Fibroblast of upper back skin (primary cell): ENCODE data around the gene USP48.
"Not testable (repeated sequence)": the region's sequence is repeated elsewhere in the genome, so short reads cannot be mapped to it uniquely, and the experiment has no call there.

Experiments used
- DNase-seq: peaks from one replicate; pipeline ENCODE4 v3.0.0-alpha.2; 2013

USP48 gene

DNA sequence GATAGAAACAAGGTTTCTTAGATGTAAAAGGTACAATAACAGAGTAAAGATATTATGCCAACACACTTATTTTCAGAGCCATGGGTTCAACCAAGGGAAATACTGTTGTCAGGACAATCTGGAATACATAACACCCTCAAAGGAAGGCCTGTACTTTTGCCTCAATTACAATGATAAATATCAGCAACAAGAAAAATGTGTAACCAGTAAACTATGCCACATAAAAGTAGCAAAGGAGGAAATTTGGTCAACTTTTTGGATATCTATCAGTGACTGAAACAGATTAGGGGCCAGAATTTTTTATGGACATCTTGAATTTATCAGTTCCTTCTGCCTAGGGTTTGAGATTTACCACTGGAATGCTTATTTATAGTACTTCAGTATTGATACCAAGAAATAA, 89.2 kb downstream of the USP48 start:
- DNase-seq, result no peak

DNA sequence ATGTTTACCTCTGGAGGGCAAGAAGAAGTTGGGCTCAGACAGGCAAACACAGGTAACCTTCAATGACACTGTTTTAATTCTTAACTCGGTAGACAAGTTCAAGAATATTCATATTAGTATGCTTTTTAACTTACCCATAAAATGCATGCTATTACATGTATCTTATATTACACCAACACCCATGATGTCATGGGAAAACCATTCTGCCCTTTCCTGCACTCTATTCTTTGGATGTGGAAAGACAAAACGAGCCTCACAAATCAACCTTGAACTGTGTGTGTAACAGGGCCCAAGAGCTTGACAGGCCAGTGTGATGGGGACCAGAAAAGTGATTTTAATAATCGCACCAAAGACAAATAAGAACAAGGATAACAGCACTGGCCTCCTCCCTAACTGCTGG, 91.2 kb downstream of the USP48 start:
- DNase-seq, result no peak

DNA sequence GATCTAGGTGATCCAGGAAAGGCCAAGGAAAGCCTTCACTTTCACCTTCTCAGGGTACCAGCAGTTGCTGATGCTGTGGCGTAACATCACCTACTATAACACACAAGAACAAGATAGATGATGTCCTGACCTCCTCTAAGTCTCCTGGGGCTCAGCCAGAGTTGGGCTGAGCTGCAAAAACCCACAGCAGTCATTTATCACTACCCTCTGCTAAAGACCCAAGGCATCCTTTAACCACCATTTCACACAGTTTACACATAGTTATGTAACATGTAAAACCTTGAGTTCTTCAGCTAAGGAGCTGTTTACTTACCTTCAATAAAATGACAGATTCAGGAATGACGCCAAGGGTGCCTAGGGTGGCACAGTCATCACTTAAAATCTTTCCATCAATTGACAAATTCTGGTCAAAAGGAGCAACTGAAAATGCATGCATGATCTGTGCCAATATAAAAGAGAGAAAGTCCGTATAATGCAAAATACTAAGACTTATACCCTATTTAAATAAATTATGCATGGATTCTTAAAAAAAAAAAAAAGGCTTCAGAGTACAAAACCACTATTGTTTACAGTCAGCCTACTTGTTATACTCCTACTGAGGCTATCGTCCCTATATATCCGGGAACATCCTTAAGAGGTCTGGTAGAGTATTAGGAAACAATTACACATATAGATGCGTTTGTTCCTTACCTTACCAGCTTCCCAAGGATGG, 93.1 kb downstream of the USP48 start:
- DNase-seq, result no peak

DNA sequence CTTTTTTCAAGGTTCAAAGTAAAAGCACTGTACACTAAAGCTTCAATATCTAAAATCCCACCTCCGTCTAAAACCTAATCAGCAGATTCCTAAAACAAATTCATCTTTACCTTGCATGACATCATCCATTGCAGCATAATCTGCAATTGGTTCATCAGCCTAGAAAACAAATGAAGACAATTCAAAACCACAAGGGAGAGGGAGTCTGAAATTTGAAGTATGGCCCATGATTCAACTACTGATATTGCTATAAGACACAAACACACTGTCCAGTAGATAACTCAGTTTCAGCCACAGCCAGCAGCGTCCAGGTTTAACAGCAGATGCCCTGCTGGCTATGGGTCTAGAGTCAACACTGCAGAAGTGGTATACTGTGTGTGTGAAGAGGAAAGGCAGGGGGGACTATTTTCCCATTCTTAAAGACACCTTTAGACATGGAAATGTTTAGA, 95.8 kb downstream of the USP48 start:
- DNase-seq, result no peak

DNA sequence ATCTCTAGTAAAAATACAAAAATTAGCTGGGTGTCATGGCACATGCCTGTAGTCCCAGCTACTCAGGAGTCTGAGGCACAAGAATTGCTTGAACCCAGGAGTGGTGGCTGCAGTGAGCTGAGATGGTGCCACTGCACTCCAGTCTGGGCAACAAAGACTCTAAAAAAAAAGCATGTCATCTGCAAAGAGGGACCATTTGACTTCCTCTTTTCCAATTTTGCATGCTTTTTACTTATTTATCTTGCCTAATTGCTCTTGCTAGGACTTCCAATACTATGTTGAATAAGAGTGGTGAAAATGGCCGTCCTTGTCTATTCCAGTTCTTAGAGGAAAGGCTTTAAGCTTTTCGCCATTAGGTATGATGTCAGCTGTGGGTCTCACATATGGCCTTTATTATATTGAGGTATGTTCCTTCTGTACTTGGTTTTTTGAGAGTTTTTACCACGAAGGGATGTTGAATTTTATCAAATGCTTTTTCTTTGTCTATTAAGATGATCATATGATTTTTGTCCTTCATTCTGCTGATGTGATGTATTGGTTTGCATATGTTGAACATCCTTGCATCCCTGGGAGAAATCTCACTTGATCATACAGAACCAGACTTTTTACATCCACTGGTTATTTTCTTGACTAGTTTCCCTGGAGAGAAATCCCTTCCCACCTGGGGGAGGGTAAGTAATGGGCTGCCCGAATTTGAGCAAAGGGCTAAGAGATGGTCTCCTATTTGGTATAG, 96.8 kb downstream of the USP48 start:
- no peak for DNase-seq

DNA sequence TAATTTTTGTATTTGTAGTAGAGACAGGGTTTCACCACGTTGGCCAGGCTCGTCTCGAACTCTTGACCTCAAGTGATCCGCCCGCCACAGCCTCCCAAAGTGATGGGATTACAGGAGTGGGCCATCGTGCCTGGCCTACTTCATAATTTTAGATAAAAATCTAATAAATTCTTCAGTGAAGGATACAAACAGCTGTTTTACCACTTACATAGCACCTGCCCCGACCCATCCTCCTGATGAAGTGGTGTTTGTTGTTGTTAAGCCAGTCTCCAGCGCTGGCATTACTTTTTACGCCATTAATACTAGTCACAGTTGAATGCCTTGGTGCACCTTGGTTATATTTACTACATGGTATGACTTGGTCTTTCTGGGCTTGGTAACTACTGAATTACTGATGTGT, 101.5 kb downstream of the USP48 start:
- no peak for DNase-seq

DNA sequence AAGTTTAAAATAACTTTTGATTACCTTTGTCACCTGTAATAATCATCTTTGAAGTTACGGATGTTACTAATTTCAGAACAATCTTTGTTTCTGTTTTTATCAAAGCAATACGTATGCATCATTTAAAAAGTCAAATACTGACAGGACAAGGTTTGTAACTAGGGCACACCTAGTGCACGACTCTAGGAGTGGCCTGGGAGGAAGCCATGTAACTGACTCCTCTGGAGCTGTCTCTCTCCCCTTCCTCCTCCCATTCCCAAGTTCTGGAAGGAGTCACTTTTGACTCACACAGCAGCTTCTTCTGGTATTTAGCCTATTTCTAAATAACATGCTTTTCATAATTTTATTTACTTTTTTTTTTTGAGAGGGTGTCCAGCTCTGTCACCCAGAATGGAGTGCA, 102.0 kb downstream of the USP48 start:
- peak; percentile 37 for DNase-seq

DNA sequence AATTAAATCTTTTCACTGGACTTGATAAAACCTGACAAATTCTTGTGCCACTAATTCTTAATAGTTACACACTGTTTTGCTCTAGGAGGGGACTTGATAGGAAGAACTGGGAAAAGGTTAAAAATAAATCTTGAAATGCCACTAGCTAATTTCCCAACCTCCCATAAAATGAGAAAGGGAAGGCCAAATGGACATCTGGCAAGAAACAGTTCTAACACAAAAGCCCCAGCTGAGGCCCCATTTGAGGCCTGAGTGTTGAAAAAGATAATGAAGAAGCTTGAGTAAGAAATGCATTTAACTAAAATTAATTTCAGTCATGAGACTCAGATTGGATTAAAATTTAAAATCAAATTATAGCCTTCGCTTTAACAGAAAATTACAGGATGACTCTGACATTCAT, 102.6 kb downstream of the USP48 start:
- DNase-seq, result no peak

DNA sequence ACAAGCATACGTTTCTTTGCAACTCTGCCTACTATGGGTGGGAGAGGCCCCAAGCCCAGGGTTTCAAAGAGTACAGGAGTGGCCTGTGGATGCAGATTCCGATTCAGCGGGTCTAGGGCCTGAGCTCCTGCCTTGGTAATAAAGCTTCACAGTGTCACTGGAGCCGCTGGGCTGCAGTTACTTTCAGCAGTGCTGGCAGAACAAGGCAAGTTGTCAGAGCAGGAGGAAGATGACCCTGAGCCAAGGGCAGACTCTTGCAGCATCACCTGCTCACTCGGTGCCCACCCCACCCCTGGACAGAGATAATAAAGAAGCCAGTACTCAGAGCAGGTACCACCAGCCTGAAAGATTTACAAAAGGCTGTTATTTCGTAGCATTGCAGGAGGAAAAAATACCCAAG, 105.8 kb downstream of the USP48 start:
- DNase-seq, result no peak

DNA sequence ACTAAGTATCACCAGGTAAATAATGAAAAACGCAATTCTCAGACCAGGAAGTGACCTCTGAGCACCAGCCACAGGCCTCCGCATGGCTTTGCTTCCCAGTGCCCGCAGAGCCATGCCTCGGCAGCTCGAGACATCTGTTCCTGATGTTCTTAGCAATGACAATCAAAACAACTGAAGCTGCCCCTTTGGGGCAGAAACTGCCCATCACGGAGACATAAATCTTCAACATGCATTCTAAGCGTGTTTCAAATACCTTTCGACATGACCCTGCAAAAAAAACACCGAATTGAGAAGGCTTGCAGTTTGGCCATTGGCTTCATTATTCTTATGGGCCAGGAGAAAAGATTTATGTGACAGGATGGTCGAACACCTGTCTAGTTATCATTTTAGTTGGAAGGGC, 108.0 kb downstream of the USP48 start:
- DNase-seq, result peak; percentile 20

DNA sequence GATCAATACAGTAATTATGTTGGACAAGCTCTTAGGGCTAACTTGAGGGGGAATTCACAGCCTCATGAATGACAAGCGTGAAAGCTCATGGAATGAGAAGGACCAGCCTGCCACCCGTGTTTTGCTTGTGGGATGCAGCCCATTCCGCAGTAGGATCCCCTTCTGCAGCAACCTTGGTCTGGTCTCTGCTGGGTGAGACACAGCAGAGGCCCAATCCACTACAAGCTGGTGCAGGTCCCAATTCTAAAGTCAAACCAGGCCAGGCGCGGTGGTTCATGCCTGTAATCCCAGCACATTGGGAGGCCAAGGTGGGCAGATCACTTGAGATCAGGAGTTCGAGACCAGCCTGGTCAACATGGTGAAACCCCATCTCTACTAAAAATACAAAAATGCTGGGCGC, 109.1 kb downstream of the USP48 start:
- DNase-seq, result not testable (repeated sequence)

DNA sequence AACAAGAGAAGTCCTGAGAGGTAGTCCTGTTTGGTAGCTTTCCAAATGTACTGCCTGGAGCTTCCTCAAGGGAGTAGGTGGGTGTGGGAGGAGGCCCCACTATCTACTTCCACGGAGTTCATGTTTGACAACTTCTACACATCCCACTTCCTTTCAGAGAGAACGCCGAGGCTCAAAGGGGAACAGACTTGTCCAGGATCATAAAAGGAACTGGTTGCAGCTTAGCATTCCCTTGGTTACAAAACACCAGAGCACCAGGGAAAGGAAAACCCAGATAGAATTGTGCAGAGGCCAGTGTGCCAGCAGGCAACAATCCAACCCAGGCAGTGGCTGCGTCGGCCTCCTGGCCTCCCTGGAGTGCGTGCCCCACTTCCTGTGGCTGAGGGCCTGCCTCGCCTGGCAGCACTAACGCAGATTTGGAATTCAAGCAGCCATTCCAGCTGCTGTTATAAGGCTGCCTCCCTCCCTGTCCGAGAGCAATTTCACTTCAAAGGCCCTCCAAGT, 109.6 kb downstream of the USP48 start:
- DNase-seq, result peak; percentile 86

DNA sequence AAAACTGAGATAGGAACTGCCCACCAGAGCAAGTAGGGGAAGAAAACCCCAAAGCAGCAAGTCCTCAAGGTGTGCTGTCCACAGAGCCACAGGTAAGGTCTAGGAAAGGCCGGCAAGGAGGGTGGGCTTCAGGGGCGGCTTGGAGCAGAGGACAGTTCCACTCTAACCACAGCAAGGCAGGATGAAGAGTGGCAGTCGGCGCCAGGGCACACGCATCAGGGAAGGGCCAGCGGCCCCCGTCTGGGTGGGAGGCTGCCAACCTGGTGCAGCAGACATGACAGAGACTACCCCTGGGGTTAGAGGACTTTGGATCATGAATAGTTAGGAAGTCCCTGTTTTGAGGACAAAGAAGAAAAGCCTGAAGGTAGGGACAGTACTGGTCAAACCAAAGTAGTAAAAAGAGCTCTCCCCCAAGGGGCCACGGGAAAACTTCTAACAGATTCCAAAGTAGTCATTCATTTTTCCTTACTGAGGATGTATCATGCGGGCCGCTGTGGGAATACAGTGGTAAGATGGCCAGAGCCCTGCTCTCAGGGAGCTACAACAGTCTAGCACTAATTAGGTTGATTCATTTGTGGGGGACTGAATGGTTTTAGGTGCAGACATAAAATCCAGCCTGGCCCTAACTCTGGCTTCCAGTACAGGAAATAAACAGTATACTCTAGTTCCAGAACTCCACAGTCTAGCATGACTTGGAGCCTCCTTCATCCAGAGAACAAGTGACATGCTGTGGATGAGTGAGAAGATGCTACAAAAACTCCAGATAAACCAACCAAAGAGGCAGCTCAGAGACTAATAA, 110.3 kb downstream of the USP48 start:
- DNase-seq, result peak; percentile 68

DNA sequence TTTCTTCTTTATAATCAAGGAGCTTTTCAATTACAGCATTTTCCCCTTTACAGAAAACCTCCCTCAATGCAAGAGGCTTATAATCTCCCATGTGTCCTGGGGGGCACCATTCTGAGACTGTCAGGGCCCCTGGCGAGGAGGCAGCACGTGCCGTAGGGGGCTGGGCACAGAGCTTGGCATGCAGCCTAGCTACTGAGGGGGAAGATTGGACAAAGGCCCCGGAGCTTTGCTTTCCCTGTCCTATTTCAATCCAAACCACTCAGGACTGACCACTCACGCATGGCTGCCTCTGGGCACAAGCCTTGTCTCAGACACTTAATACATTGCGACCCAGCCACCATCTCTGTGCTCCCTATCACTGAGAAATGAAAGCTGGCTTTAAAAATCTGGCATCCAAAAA, 111.0 kb downstream of the USP48 start:
- DNase-seq, result no peak

DNA sequence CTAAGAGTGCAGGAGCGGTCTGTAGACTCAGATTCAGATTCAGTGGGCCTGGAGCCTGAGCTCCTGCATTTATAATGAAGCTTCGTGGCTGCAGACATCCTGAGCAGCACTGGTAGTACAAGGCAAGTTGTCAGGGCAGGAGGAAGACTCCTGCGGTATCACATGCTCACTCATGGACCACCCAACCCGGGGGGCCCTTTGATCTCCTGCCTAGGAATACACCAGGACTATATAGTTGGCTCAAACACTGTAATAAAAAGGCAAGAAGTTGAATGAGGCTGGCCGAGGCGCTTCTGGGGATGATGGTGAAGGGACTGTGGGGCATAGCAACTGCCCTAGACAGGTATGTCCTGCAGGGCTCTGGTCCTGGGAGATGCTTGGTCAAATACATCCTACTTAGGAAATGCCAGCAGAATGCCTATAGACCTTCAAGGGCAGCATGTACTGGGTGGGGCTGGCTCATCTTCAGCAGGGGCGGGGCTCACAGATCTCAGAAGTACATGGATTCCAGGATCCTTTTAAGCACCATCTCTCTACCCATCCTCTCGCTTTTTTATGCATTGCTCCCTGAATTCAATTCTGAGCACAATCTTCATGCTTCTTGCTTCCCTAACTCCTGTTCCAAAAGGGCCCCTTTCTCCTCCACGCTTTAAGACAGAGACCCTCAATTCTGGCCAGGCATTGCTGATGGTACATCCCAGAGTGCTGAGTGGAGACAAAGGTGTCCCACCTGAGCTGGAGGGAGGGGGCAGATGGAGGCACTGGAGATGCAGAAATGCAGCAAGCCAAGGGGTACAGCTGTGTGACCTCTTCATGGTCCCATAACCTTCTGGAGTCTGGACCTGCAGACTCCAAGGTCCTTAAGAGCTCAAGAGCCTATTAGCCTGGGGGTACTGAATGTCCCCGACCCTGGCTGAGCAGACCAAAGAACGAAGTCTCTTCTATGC, 111.7 kb downstream of the USP48 start:
- DNase-seq, result no peak

DNA sequence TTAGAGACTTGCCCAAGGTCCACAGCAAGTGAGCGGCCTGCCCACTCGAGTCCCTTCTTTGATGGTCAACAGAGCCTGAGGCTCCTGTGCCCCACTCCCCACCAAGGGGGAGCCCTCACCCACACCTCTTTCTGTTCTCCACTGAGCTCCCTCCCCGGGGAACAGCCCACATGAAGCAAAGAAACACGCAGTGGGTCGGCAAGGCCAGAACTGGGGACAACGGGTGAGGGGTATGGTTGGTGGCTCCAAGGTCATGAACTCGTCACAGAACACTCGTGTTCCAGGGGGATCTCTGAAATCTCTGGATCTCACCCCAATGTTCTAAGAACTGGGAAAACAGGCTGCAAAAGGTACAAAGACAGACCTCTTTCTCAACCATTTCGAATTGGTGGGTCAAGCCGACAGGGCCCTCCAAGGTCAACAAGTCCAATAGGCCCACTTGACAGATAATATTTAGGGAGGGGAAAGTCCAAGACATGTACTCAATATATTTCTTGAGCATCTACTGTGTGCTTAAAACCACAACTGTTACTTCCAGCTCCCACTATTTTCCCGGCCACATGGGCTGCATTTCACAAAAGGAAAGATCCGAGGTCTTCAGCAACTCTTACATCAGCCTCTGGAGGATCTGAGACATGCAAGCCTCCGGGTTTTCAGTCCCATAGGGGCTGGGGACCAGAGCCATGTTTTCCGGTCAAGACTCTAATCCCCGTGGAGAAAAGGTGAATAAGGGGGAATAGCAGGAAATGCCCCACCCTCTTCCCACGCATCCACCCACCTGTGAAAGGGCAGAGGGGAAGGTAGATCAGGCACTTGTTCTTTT, 112.7 kb downstream of the USP48 start:
- DNase-seq, result no peak

DNA sequence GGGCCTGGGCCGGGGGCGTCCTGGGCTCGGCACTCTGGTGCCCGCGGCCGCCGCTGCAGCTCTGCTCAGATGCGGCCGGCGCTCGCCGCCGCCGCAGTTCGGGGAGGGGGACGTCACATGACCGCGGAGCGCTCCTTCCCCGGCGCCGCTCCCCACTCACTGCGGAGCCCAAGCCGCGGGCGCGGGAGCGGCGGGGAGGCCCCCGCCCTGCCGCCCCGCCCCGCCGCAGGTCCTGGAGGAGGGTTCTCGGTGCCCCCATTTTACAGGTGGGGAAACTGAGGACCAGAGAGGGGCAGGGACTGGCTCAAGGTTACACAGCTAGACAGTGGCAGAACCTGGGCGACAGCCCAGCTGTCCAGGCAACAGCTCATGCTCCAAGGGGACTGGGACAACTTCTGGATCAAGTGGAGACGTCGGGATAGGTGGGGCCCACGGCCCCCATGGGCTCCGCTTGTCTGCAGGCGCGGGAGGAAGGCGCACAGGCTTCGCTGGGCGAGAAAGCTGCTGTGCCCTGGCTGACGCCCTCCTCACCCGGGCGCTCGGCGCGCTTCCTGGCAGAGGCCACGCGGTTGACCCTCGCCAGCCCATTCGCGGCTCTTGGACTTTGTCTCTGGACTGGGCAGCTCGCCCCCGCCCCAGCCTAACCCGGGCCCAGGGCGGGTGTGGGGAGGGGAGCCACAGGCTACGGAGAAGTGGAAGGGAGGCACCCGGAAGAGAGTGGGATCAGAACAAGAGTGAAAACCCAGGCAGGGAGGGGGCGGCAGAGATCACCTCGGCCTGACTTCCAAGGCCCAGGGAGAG, 113.5 kb downstream of the USP48 start, which contains the start of gene RAP1GAP:
TSS of gene RAP1GAP (minus strand) at position 100 of the 801 bp plus-strand sequence. CDS start 49,325 bp downstream, outside the sequence.
- DNase-seq, result no peak

DNA sequence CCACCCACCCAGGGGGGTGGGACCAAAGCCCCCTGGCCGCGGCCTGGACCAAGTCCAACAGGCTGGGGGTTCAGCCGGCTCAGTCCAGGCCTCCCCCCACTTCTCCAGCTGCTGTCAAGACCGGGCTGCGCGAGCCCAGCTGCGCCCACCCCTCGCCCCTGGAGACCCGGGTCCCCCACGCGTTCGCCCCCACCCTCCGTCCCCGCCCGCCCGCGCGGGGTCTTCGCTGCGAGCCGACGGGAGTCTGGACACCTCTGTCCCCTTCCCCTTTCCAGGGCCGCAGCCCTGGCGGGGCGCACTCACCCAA, 114.0 kb downstream of the USP48 start:
- no peak for DNase-seq

DNA sequence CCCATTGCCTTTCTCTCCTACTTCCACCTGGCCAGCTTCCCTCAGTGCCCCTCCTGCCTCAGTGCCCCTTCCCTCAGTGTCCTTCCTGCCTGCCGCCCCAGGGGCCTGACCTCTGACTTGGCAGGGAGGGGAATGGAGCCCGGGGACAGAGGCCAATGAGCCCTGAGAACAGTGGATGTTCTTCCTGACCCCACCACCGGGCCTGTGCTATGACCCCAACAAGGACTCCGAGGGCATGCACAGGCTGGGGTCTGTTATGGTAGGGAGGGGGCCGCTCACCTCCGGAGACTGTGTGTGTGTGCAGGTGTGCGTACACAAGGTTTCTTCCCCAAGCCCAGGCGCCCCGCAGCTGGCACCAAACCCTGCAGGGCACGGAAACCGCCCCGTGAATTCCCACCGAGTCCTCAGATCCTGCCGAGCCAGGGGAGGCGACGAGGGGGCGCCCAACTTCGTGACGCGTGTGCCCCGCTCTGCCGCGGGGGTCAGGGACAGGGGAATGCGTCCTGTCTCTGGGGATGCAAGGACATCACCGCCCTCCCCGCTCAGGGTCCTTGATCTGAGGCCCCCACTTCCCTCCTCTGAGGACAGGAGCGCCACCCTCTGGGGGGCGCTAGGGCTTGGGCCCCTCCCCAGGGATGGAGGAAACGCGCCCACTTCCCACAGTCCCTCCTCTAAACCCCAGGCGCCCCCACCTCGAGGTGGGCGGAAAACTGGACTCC, 114.6 kb downstream of the USP48 start:
- DNase-seq, result no peak
